D341Med (cell line): Measurements from ENCODE around the gene OR2T8.

Experiments
- DNase-seq: peaks from one replicate; pipeline ENCODE4 v3.0.0; 2012; ENCODE audit warnings: low spot score

OR2T8 gene

DNA sequence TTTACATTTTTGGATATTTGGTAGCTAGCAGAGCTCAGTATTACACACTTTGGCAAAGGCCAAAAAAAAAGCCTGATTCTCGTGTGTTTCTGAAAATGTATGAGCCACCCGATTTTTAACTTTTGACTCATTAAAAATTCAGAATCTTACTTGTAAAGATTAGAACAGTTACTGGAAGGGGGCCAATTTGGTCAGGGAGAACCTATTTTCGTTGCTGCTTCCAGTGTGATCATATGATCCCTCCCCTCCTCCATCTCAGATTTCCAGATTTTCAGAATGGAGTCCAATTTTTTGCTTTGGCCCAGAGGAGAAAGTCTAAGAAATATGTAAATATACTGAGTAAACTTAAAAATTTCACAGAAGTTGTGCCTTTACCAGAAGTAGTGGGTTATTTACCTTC is 41.7 kb downstream of the OR2T8 start:
- DNase-seq, result no peak

DNA sequence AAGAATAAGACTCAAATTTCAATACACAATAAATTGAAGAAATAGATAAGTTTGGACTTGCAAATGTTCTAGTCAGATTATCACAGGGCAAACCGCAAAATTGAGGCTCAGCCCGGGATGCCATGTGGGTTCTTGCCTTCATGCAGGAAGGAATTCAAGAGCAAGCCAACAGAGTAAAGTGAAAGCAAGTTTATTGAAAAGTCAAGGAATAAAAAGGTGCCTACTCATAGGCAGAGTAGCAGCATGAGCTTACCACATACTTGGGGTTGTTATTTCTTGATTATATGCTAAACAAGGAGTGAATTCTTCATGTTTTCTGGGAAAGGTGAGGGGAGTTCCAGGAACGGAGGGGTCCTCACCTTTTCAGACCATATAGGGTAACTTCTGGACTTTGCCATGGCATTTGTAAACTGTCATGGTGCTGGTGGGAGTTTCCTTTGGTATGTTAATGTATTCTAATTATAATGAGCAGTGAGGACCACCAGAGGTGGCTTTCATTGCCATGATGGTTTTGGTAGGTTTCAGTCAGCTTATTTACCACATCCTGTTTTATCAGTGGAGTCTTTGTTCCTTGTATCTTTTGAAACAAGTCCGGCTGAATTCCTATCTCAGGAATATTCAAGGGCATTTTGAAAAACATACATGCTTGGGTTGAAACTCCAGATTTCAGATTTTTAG is 43.0 kb downstream of the OR2T8 start:
- no peak for DNase-seq

DNA sequence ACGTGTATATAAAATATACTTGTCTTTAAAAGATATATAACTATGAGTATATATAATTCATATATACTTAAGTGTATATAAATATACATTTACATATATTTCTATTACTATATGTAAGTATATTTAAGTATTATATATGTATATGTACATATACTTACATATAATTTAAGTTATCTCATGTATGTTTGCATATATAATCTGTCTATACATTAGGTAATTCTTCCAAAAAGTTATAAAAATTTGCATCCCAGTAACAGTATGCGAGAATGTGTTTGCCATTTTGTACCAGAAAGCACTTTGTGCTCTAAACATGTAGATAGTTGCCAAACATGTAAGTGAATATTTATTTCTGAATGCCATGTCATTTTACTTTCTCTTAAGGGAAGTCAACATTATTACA is 44.9 kb downstream of the OR2T8 start, which contains the start of gene OR2AK2:
Gene OR2AK2, plus strand, starts transcription at position 301 of the 400 bp plus-strand sequence. CDS start 144 bp downstream, outside the sequence.
- no peak for DNase-seq

DNA sequence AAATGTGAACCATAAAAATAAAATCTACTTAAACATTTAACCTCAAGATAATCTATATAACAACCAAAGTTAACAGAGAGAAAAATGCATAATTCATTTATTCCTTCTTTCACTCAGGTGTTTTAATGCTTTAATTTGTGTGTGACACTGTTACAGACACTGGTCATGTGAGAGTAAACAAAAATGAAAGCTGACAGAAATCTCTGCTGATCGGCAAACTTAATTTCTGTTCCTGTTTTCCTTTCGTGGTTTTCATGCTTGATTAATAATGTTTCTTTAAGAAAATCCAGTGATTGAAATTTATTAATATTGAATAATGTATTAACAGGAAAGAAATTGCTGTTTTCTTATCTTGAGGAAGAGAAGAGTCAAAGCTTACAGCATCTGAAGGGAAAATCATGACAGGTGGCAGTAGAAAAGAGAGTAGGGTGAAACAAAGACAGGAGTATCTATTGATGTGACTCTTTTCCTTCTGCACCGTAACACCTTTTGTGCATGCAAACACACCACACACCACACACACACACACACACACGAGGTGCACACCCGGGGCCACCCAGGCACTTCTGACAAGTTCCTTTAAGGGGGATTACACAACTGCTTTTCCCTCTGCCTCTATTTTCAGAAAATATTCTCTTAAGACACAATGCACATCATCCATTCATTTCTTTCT is 46.6 kb downstream of the OR2T8 start:
- DNase-seq, result no peak
